OCI-M2 (cell line): ENCODE data around the gene FOXO3.

ENCODE experiments used
- DNase-seq: peaks from one replicate; lab custom pipeline; 2025; ENCODE audit not compliant: unreplicated experiment; lab: John Stamatoyannopoulos, UW

Gene FOXO3

DNA sequence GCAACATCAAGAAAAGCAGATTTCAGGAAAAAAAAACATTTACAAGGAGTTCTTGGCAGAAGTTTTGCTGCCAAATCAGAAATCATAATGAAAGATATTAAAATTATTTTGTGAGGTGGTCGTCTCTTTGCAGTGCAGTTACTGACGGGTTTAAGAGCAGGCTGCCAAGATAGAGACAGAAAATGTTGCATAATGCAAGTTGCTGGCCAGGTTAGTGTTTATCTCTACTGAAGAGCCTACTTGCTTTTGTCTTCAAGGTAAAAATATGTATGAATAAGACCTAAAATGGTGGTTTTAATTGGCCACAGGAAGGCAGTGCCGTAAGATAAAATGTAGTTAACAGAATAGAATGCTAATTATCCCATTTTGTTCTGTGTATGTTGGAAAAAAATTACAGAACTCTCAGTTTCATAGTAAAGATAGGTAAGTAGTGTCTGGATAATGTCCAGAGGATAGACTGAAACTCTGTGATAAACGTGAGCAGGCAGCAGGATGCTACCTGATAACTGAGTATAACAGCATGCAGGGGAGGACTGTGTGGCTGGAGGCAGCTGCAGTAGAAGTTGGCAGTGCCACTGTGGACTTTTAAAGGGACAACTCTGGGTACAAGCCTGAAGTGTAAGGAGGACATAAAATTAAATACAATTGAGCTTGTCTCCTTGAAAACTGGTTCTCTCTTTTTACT lies 13.9 kb downstream of the FOXO3 start:
- no peak for DNase-seq

DNA sequence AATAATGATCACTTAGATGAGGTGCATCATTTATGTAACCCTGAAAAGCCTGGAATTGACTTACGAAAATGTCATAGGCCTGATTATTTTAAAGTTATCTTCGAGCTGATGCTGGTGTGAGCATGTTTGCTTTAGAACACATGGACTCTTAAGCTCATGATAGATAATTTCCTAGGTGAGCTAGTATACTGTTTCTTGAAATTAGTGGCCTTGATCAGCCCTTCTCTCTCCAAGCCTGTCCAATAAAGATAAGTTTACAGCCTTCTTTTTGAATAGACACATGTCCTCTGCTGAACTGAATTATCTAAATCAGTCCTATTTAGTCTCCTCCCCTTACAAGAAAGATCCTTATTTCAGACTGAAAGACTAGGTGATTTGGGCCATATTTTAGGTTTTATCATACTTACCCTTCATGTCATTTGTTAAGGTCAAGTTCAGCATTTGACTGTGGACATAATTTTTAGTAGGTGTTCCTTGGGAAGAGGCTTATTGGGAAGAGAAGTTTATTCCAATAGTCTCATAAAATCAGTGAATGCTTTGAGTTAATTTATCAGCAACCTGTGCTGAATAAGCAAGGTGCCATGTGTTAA lies 15.3 kb downstream of the FOXO3 start:
- DNase-seq = no peak

DNA sequence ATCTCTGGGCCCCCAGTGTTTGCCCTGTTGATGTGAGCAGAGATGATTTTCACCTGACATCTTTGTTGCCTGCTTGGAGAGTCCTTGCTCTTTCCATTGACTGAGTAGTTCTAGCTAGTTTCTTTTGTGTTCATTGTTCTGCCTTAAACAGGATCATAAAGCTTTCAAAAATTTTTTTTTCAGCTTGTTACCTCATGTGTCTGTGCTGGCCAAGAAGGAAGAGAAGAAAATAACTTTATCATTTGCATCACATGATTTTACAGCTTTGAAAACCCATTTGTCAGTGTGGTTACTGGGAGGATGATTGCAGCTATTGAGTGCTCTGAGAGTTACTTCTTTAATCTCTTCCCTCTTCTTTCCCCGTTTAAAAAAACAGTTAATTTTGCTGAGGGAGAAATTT lies 16.0 kb downstream of the FOXO3 start:
- no peak for DNase-seq

DNA sequence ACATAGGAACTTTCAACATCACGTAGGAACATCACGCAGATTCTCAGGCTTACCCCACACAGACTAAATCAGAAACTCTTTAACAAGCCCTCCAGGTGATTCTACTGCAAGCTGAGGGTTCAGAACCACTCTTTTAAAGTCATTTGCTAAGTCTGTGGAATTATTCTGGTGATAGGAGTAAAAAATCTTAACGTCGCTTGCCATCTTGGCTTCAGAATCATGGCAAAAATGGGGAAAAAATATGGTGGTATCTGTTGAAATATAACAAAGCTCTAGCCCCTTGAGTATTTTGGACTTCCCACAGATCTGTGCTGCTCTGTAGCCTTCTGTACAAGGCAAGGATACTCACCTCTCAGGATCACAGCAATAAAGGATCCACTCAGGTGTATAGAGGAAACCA lies 17.4 kb downstream of the FOXO3 start:
- DNase-seq = no peak

DNA sequence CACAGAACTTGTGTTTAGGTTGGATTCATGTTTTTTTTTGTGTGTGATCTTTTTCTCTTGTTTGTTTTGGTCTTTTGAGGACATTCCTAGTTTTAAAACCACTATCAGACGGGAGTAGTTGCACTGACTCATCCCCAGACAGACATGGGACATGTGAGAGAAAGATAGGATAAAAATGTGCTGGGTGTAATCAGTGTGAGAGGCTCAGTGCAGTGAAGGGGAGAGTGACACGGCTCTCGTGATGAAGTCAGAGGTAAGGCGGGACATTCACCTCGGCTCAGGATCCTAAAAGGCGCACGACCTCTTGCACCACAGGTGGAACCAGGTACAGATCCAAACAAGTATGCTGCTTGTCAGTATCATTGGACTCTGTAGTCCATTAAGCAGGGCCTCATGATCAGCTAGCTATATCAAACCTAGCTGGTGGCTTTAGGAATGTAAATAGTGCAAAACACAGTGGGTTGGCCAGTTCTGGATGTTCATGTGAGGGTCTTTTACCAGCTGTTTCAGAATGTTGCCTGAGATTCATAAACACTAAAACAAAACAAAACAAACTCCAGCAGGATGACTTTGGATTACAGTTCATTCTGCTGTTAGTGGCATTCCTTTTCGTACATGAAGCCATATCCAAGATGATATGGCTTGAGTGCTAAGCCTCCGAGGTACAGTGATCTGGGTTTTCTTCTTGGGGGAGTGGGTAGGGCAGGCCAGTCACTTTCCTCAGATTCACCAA lies 18.0 kb downstream of the FOXO3 start:
- no peak for DNase-seq

DNA sequence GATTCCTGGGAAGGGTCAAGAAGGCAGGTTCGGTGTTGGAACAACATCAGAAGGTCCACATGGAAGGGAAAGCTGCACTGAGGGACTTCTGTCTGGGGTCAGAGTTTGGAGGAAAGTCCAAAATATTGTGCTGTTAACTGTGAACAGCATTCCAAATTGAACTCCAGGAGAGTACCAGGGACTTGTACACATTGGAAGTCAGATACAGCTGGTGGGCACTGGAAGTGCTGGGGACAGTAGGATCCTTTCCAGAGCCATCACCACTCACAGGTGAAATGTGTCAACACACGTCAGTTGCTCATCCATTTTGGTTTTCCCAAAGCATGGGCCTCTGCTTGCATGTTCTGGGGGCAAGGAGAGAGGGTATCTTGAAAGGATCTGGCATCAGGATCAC lies 18.6 kb downstream of the FOXO3 start:
- no peak for DNase-seq

DNA sequence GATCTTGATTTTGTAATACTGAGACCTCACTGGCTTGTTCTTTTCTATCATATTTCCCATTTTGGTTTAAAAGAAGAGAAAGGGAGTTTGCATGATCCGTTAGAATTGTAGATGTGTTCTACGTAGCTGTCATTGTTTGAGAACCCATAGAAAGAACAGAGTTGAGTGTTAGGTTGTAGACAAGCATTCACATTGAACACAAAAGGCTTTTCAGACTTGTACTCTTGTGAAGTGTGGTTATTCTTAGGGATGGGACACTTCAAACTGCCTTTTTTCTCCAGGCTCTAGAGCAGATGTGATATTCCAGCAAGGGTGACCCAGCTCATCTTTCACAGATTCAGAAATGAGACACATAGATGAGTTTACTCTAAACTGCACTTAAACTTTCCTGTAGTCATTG lies 19.9 kb downstream of the FOXO3 start:
- no peak for DNase-seq

DNA sequence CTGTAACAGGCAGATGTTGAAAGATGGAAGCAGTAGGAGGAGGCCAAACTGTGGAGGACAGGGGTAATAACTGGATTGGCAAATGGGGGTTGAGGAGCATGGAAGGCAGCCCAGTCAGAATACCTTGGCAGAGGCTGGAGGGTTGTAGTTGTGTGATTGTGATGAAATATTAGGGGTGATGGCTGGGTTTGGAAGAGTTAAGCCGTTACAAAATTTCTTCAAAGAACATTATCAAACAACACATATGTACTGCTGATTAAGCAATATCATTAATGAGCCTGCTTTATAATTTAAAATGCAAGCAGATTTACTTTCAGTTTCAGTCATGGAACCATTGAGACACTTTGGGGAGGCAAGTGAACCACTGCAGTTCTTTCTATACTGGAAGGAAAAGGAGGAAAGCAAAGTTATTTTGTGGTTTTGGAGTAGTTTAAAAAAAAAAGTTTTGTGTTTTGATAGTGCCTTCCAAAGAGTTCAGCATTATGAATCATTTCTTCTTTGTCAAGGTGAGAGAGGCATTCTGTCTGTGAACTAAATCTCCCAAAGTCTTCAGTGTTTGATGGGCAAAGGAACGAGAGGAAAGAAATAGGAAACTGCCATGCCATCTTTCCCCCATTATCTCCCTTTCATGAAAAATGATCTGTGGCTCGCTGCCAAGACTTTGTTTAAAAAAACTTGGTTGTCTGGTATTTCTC lies 20.7 kb downstream of the FOXO3 start:
- no peak for DNase-seq

DNA sequence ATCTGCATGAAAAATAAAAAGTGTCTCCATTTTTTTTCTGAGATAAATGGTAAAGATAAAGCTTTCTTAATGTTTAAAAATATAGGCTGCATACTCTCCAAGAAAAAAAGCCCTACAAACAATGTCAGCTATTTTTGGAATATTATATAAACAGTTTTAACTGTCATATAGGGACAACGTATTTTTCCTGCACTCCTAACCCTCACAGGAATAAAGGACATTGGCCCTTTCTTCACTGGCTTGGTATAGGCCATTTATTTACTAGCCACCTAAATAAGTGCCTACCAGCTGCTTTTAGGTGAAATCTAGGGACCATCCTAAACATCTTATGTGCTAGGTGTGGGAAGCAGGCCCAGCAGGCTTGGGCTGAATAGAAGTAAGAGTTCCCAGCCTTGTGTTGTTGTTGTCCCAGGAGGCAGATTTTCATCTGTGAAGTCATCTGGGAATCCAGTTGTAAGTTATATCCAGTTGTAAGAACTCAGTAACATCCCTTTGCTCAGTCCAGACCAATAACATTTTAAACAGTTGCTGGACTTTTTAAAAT lies 21.3 kb downstream of the FOXO3 start:
- no peak for DNase-seq

DNA sequence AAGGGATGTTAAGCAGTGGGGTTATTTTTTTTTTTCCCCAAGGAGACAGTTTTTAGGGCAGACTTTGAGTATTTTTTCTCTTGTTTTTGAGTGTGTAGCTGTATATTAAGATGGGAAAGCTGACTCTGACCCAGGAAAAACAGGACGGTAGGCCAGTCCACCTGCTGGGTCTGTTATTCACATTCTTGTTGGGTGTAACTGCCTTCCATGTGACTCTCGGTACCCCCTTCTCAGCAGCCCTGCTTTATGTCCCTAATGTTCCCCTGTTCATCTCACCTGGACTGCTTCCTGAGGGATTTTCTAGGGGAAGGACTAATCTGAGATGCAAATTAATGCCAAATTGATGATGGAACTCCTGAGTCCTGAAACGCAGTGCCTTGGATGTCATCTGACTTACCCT lies 21.9 kb downstream of the FOXO3 start:
- no peak for DNase-seq

DNA sequence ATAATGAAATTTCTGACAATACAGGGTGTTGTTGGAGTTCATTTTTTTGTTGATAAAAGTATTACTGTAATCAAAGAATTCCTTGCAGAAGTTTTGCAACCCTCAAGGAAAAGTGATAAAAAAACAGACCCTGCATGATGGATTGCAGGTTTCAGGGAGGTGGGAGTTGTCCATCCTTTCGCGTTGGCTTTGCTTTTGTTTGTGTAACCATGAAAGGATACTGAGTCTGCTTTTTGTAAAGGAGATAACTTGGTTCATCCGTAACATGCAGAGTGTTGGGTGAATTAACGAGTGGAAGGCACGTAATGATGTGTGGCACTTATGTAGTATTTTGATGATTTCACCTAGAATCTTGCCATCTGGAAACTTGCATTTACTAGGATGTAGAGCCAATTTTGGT lies 23.6 kb downstream of the FOXO3 start:
- DNase-seq = no peak

DNA sequence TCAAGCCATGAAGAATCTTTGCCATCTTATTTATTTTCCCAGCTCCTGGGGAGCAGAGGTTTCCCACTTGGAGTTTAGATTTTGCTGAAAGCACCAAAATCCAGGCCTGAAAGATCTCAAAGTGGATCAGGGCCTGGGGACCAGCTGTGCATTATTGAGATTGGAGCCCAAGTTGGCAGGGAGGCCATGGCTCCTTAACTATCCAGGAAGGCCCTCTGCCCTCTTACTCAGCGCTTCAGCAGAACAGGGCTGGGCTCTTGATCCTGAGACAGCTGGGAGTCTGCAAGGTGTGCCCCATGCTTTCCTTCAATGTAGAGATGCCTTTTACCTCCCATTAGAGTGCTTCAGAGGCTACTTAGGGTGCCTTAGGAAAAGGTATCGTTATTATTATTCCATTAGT lies 24.6 kb downstream of the FOXO3 start:
- DNase-seq = no peak

DNA sequence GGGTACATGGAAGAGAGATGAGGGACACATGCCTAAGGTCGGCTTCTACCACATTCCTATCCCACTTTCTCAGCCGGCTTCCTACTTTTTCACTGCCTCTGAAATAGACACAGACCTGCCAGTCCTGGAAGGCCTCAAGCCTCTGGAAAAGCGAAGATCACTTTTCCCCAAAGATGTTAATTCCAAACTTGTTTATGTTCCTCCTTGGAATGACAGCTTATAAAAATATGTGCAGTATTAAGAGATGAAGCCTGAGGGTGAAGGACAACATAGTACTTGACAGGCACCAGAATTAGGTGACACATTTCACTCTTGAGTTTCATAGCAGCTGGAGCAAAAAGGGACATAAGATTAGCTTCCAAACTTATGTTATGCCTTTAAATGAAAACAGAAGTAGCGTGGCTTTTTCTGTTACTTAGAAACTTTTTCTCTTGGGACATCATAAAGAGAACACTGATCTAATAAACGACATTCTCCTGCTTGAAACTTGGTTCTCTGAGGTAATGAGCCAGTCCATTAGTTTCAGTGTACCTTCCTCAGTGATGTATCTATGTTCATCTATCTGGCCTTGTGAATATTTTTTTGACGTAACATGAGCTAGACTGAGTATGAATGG lies 25.3 kb downstream of the FOXO3 start:
- DNase-seq = no peak

DNA sequence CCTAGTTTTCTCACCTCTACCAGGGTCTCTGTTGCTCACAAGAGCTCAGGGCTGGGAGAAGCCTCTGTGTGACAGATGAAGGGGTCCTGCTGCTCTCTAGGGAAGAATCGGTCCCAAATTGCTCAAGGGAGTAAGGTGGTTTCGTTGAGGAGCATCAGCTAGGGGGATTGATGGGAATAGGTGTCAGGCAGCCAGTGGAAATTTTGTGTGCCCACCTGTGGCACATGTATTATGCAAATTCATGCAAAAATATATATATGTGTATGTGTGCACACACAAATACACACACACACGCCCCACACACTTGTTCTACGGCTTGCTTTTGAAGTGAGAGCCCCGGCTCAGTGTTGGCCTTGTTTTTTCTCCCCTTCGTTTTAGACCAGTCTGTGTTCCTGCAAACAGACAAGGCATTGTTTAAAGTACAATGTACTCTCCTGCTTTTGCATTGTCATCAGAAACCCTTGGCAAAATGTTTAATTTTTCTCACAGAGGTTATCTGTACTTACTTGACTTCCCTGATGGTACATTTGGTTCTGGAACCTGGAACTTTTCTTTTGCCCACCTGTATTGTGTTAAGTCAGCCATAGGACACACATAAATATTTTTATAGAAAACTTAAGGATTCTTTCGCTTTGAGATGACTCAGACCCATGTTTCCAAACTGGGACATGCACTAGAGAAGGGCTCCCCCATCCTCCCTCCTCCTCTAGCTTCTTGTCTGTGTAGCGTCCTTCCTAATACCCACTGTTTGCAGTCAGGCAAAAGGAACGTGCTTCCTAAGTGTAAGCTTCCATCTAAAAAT lies 26.7 kb downstream of the FOXO3 start:
- DNase-seq = no peak

DNA sequence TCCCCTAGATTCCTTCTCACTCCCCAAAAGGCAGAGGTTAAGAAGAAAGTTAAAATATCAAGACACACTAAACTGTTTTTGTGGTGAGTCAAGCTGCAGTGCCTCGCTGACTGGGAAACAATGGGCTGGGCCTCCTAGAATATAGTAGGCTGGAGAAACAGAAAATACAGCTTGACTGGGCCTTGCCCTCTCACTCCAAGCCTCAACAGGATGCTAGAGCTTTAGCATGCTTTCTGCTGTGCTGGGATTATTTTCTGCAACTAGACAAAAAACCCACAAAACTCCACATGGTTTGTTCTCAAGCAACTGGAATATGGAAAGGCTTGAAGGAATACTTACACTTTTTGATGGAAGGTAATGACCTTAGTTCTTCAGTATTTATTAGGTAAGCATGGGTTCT lies 27.9 kb downstream of the FOXO3 start:
- no peak for DNase-seq

DNA sequence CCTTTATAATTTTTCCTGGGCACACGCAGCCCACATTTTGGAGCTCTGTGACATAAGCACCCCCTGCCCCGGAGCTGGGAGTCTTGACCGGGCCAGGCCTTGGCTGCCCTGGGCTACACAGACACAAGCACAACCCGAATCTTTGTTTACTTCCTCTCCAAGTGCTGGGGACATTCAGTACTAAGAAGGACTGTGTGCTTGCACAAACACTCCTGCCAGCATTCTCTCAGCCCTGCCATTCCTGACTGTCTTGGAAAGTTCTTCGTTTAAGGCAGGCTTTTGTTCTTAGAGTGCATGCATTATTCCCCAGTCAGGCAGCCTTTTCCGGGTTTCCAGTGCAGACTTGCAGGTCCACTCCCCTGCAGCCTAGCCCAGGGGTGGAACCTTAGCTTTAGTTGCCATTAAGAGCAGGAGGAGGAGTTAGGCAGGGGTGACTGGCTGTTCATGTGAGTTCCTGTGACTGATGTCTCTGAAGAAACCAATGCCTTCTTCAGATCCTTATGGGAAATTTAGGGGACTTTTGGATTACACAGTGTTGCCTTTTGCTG lies 28.6 kb downstream of the FOXO3 start:
- DNase-seq = no peak

DNA sequence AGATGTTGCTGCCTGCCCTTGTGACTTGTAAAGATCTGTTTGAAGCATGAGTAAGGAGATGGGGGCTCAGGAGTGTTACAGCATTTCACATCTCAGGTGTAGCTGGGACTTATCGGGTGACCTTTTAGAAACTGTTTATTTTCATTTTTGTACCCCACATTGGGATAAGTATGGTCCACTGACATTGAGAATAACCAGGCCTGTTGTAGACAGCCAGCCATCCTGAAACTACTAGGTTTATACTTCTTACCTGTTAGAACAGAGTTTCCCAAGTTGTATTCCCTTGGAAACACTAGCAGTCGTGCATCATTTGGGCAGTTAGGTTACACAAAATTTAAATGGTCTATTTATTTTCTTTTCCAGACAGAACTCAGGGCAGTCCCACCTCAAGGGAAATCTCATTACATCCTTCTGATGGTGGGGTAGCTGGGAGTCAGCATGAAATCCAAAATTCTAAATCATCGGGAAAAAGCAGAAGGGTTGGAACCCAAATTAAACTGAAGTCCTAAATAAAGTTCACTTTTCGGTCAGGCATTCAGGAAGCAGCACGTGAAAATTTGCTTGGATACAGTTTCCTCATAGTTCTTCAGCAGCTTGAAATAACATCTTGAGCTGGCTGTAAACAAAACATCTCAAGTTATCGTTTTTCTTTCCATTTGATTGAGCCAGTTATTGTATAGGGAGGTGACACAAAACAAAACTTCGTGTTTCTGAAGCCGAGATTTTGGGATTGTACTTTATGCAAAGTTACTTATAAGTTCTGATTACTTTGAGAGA lies 30.5 kb downstream of the FOXO3 start:
- no peak for DNase-seq

DNA sequence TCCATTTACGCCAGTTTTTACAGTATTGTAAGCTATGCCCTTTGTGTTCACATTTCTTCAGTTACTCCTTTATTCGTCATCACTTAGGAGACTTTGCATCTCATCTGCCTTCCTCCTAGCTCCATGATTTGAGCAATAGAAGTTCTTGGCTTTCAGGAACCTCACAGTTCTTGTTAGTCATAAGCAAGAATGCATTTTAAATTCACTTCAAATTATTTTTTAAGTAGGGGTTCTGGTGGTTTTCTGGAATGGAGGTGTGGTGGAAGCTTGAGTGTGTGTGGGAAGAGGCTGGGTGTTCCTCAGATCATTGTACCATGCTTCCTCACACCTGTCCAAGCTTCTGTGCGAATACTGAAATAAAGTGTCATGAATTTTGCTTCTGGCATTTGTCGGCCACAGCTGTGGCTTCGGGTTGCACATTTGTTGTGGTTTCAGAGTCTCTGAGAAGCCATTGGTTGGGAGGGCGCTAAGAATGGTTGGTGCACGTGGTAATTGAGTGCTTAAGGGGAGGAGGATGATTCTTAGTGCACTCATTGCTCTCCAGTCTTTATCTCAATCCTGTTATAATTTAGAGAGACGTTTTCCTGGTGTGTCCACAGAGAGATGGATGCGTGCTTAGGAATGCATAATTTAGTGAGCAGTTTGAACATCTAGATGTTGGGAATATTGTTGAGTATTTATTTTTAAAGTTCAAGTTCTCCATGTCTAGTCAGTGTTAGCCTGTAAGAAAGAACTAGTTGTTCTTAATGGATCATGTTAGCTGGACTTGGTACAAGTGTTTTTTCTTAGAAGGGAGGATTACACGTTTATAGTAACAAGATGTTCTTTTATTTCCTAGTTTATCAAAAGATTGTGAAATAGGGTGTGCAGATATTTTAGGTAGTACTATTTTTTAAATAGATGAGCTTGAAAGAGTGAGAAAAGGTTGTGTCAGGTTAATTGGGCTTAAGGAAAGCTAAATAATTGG lies 31.9 kb downstream of the FOXO3 start:
- no peak for DNase-seq
